Measurements from ENCODE around the gene SUFU. TPM values are rescaled to one million over a fixed set of nuclear protein-coding genes. Genes with fewer than 3 reads are reported as not detected.
A peak's percentile ranks its signal among the peaks of the same experiment; 100 is the strongest.

Gene SUFU
- total RNA-seq, 1 experiment from 2014 or later: 2.7 TPM

GRCh38 chr10:102596506-102596971, 92.8 kb downstream of the SUFU start:
- H3K9ac ChIP-seq (ENCODE audit: low read length): no peak overlapping the region

GRCh38 chr10:102597131-102597991, 93.6 kb downstream of the SUFU start:
- Histone ChIP-seq H3K36me3 (ENCODE audit: low read depth, low read length) (no peaks in the 10 kb centered on the region), H4K20me1 (ENCODE audit: low read length) (no peaks in the 10 kb centered on the region), H3K27ac (ENCODE audit: low read length) (no peak overlapping the region), H3K4me1 (ENCODE audit: insufficient read depth, low read length) (peaks cover 18% of the 10 kb centered on the region), H2AFZ (ENCODE audit: low read length) (no peak overlapping the region), H3K27me3 (ENCODE audit: low read length) (no peaks in the 10 kb centered on the region), H3K9me2 (replicated peaks; ENCODE audit: low read length) (no peaks in the 10 kb centered on the region), H3K9ac (ENCODE audit: low read length) (no peak overlapping the region), H3F3A (ENCODE audit: low read length, unreplicated experiment) (no peaks in the 10 kb centered on the region), H3K79me2 (ENCODE audit: low read length) (no peaks in the 10 kb centered on the region), H3K9me3 (ENCODE audit: low read length) (no peaks in the 10 kb centered on the region), H3K4me2 (ENCODE audit: low read length) (no peak overlapping the region), H3K4me3 (ENCODE audit: low read length) (no peak overlapping the region)
- POLR2A ChIA-PET (ENCODE audit: unreplicated experiment): interaction anchor here (0.7 kb wide), 1 partner anchor 69 kb away, joined by 3 read pairs; no protein-coding TSS in a partner anchor
- CTCF ChIA-PET: interaction anchor here (0.6 kb wide), 1 partner anchor 88 kb away, joined by 3 read pairs; no protein-coding TSS in a partner anchor
- no TSS peak for BruUV-seq (replicated peaks)
- no peak for DNase-seq
- TF ChIP-seq EZH2 (IDR thresholded peaks at IDR 0.05; ENCODE audit: low read length, unreplicated experiment) (no peak), EZH2phosphoT487 (IDR thresholded peaks at IDR 0.05; ENCODE audit: borderline replicate concordance, low read length) (no peak)
- no peak for ATAC-seq
- intact Hi-C loops (cut with micrococcal nuclease): loop anchor here (10.0 kb wide), 1 partner anchor 47 kb away; the partner anchor contains the start of gene TRIM8

More at GRCh38 chr10:102596506-102596971, 92.8 kb downstream of the SUFU start:
- ChIA-PET CTCF (interaction anchor here (0.6 kb wide), 1 partner anchor 87 kb away, joined by 3 read pairs; no protein-coding TSS in a partner anchor), POLR2A (ENCODE audit: unreplicated experiment) (interaction anchor here (0.7 kb wide), 1 partner anchor 70 kb away, joined by 3 read pairs; no protein-coding TSS in a partner anchor)
- DNase-seq (peak; percentile 68), ATAC-seq (peak; percentile 83)
- Histone ChIP-seq H3K36me3 (ENCODE audit: low read depth, low read length) (no peaks in the 10 kb centered on the region), H3K4me2 (ENCODE audit: low read length) (no peak overlapping the region), H3K9me3 (ENCODE audit: low read length) (no peaks in the 10 kb centered on the region), H3K27ac (ENCODE audit: low read length) (no peak overlapping the region), H3F3A (ENCODE audit: low read length, unreplicated experiment) (no peaks in the 10 kb centered on the region), H3K9me2 (replicated peaks; ENCODE audit: low read length) (no peaks in the 10 kb centered on the region), H3K4me3 (ENCODE audit: low read length) (no peak overlapping the region), H3K79me2 (ENCODE audit: low read length) (no peaks in the 10 kb centered on the region), H3K4me1 (ENCODE audit: insufficient read depth, low read length) (peaks cover 18% of the 10 kb centered on the region), H4K20me1 (ENCODE audit: low read length) (no peaks in the 10 kb centered on the region), H3K27me3 (ENCODE audit: low read length) (no peaks in the 10 kb centered on the region), H2AFZ (ENCODE audit: low read length) (no peak overlapping the region)
- BruUV-seq (replicated peaks): no TSS peak
- intact Hi-C loops (cut with micrococcal nuclease): loop anchor here (10.0 kb wide), 1 partner anchor 48 kb away; the partner anchor contains the start of gene TRIM8
- no peak for TF ChIP-seq EZH2 (IDR thresholded peaks at IDR 0.05; ENCODE audit: low read length, unreplicated experiment)
- peak; percentile 78 for TF ChIP-seq CTCF (conservative IDR thresholded peaks at IDR 0.05; ENCODE audit: low read depth, low read length)
- TF ChIP-seq EZH2phosphoT487 (IDR thresholded peaks at IDR 0.05; ENCODE audit: borderline replicate concordance, low read length): no peak

- H3K9me3 ChIP-seq (ENCODE audit: low read length): no peaks in the 10 kb centered on the region
- intact Hi-C loops (cut with micrococcal nuclease): loop anchor here (10.0 kb wide), 1 partner anchor 47 kb away; the partner anchor contains the start of gene TRIM8
- TF ChIP-seq CTCF (conservative IDR thresholded peaks at IDR 0.05; ENCODE audit: low read depth, low read length) (no peak), EZH2phosphoT487 (IDR thresholded peaks at IDR 0.05; ENCODE audit: borderline replicate concordance, low read length) (no peak), EZH2 (IDR thresholded peaks at IDR 0.05; ENCODE audit: low read length, unreplicated experiment) (no peak)
- H3K36me3 ChIP-seq (ENCODE audit: low read depth, low read length): no peaks in the 10 kb centered on the region
- ATAC-seq: no peak
- ChIA-PET CTCF (no interaction called here), POLR2A (ENCODE audit: unreplicated experiment) (no interaction called here)
- no peaks in the 10 kb centered on the region for H3K27me3 ChIP-seq (ENCODE audit: low read length)
- no TSS peak for BruUV-seq (replicated peaks)
- peaks cover 11% of the 10 kb centered on the region for H3K4me1 ChIP-seq (ENCODE audit: insufficient read depth, low read length)
- DNase-seq: no peak
- H3K4me2 ChIP-seq (ENCODE audit: low read length): no peak overlapping the region
- no peak overlapping the region for H3K27ac ChIP-seq (ENCODE audit: low read length)
- H2AFZ ChIP-seq (ENCODE audit: low read length): no peak overlapping the region
- H4K20me1 ChIP-seq (ENCODE audit: low read length): no peaks in the 10 kb centered on the region
- no peaks in the 10 kb centered on the region for H3K9me2 ChIP-seq (replicated peaks; ENCODE audit: low read length)
- no peak overlapping the region for H3K4me3 ChIP-seq (ENCODE audit: low read length)
- H3K79me2 ChIP-seq (ENCODE audit: low read length): no peaks in the 10 kb centered on the region
- no peak overlapping the region for H3K9ac ChIP-seq (ENCODE audit: low read length)
- no peaks in the 10 kb centered on the region for H3F3A ChIP-seq (ENCODE audit: low read length, unreplicated experiment)
Measured at GRCh38 chr10:102598243-102598642, 94.5 kb downstream of the SUFU start.
